ENCODE data around the gene OR14A16.

Gene OR14A16

DNA sequence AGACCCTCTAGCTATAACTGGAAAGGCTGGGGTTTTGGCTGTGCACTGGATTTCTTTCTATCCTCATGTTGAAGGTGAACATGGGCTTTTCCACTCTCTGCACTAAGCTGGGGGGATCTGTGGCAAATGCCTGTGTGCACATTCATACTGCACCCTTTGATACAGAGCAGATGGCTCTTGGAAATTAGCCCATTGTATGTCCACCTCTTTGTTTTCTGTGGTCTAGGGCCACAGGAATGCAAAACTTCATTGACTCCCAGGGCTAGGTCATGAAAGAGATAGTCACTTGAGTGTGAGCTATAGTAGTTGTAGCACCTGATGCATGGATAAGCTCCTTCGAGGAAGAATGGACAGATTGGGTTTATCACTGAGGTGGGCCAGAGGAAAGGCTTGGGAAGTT is 5.7 kb upstream of the OR14A16 start:
- Histone ChIP-seq H3F3A (ENCODE audit: insufficient read depth) (no peaks in the 10 kb centered on the region), H3K9me2 (replicated peaks; ENCODE audit: insufficient read depth, low read length) (no peaks in the 10 kb centered on the region), H3K4me3 (ENCODE audit: insufficient read depth, low read length, poor library complexity, severe bottlenecking) (no peak overlapping the region), H3K27me3 (ENCODE audit: low read length) (no peaks in the 10 kb centered on the region), H2AFZ (ENCODE audit: low read depth, low read length, severe bottlenecking) (no peak overlapping the region), H3K9me3 (ENCODE audit: insufficient read depth, low read length) (no peaks in the 10 kb centered on the region), H3K4me2 (ENCODE audit: low read depth, low read length, poor library complexity, severe bottlenecking) (no peak overlapping the region), H3K79me2 (ENCODE audit: insufficient read depth, low read length) (no peaks in the 10 kb centered on the region), H3K9ac (ENCODE audit: low read length) (no peak overlapping the region), H3K36me3 (ENCODE audit: low read length) (no peaks in the 10 kb centered on the region), H3K27ac (ENCODE audit: low read depth, low read length) (no peak overlapping the region), H4K20me1 (ENCODE audit: low read depth, low read length) (no peaks in the 10 kb centered on the region)
- no peak for TF ChIP-seq EZH2phosphoT487 (conservative IDR thresholded peaks at IDR 0.05; ENCODE audit: low read length)
- TF ChIP-seq CTCF (IDR thresholded peaks at IDR 0.05; ENCODE audit: insufficient read depth, low read length, poor library complexity, severe bottlenecking) = no peak

GRCh38 chr1:247825362-247825761 is 1.4 kb upstream of the OR14A16 start:
- H3K36me3 ChIP-seq (ENCODE audit: low read length) = no peaks in the 10 kb centered on the region
- H3K9me3 ChIP-seq (ENCODE audit: insufficient read depth, low read length) = no peaks in the 10 kb centered on the region
- H3K27me3 ChIP-seq (ENCODE audit: low read length) = no peaks in the 10 kb centered on the region
- no peaks in the 10 kb centered on the region for H3K9me2 ChIP-seq (replicated peaks; ENCODE audit: insufficient read depth, low read length)
- TF ChIP-seq CTCF (IDR thresholded peaks at IDR 0.05; ENCODE audit: insufficient read depth, low read length, poor library complexity, severe bottlenecking) (no peak), EZH2phosphoT487 (conservative IDR thresholded peaks at IDR 0.05; ENCODE audit: low read length) (no peak)
- H3K4me3 ChIP-seq (ENCODE audit: insufficient read depth, low read length, poor library complexity, severe bottlenecking) = no peak overlapping the region
- H3F3A ChIP-seq (ENCODE audit: insufficient read depth) = no peaks in the 10 kb centered on the region
- H4K20me1 ChIP-seq (ENCODE audit: low read depth, low read length) = no peaks in the 10 kb centered on the region
- H3K27ac ChIP-seq (ENCODE audit: low read depth, low read length) = no peak overlapping the region
- no peaks in the 10 kb centered on the region for H3K79me2 ChIP-seq (ENCODE audit: insufficient read depth, low read length)
- H2AFZ ChIP-seq (ENCODE audit: low read depth, low read length, severe bottlenecking) = no peak overlapping the region
- no peak overlapping the region for H3K4me2 ChIP-seq (ENCODE audit: low read depth, low read length, poor library complexity, severe bottlenecking)
- H3K9ac ChIP-seq (ENCODE audit: low read length) = no peak overlapping the region

- no peaks in the 10 kb centered on the region for H3K9me2 ChIP-seq (replicated peaks; ENCODE audit: insufficient read depth, low read length)
- no peaks in the 10 kb centered on the region for H3K27me3 ChIP-seq (ENCODE audit: low read length)
- no peak overlapping the region for H3K27ac ChIP-seq (ENCODE audit: low read depth, low read length)
- no peaks in the 10 kb centered on the region for H3K9me3 ChIP-seq (ENCODE audit: insufficient read depth, low read length)
- no peaks in the 10 kb centered on the region for H3K36me3 ChIP-seq (ENCODE audit: low read length)
- H2AFZ ChIP-seq (ENCODE audit: low read depth, low read length, severe bottlenecking) = no peak overlapping the region
- H3K9ac ChIP-seq (ENCODE audit: low read length) = no peak overlapping the region
- H3F3A ChIP-seq (ENCODE audit: insufficient read depth) = no peaks in the 10 kb centered on the region
- H3K4me3 ChIP-seq (ENCODE audit: insufficient read depth, low read length, poor library complexity, severe bottlenecking) = no peak overlapping the region
- no peaks in the 10 kb centered on the region for H4K20me1 ChIP-seq (ENCODE audit: low read depth, low read length)
- H3K4me2 ChIP-seq (ENCODE audit: low read depth, low read length, poor library complexity, severe bottlenecking) = no peak overlapping the region
- H3K79me2 ChIP-seq (ENCODE audit: insufficient read depth, low read length) = no peaks in the 10 kb centered on the region
- no peak for TF ChIP-seq CTCF (IDR thresholded peaks at IDR 0.05; ENCODE audit: insufficient read depth, low read length, poor library complexity, severe bottlenecking)
- TF ChIP-seq EZH2phosphoT487 (conservative IDR thresholded peaks at IDR 0.05; ENCODE audit: low read length) = no peak
These were observed 1.9 kb downstream of the OR14A16 start for GRCh38 chr1:247822060-247822459.

- Histone ChIP-seq H3K79me2 (ENCODE audit: insufficient read depth, low read length) (no peaks in the 10 kb centered on the region), H3F3A (ENCODE audit: insufficient read depth) (no peaks in the 10 kb centered on the region), H4K20me1 (ENCODE audit: low read depth, low read length) (no peaks in the 10 kb centered on the region), H3K4me2 (ENCODE audit: low read depth, low read length, poor library complexity, severe bottlenecking) (no peak overlapping the region), H3K27me3 (ENCODE audit: low read length) (no peaks in the 10 kb centered on the region), H2AFZ (ENCODE audit: low read depth, low read length, severe bottlenecking) (no peak overlapping the region), H3K9me3 (ENCODE audit: insufficient read depth, low read length) (no peaks in the 10 kb centered on the region), H3K36me3 (ENCODE audit: low read length) (no peaks in the 10 kb centered on the region), H3K9ac (ENCODE audit: low read length) (no peak overlapping the region), H3K9me2 (replicated peaks; ENCODE audit: insufficient read depth, low read length) (no peaks in the 10 kb centered on the region), H3K4me3 (ENCODE audit: insufficient read depth, low read length, poor library complexity, severe bottlenecking) (no peak overlapping the region), H3K27ac (ENCODE audit: low read depth, low read length) (no peak overlapping the region)
- no peak for TF ChIP-seq CTCF (IDR thresholded peaks at IDR 0.05; ENCODE audit: insufficient read depth, low read length, poor library complexity, severe bottlenecking)
- TF ChIP-seq EZH2phosphoT487 (conservative IDR thresholded peaks at IDR 0.05; ENCODE audit: low read length) = no peak
These were observed 11.3 kb downstream of the OR14A16 start for GRCh38 chr1:247812637-247813036.

All from SU-DHL-6 (cell line).